Uterus (tissue), 4 donors: ENCODE data around the gene DNM1. TPM values are rescaled to one million over a fixed set of nuclear protein-coding genes. Genes with fewer than 3 reads are reported as not detected.
A peak's percentile ranks its signal among the peaks of the same experiment; 100 is the strongest.

Experiments
- DNase-seq, 2 donors: peaks; one replicate each; pipeline ENCODE4 v3.0.0-alpha.2; 2019 to 2020
- H3K27ac ChIP-seq, 2 donors: fragments of 200-600 bp; sonication (generic); 1 replicate in 1 of 2; 2 replicates in 1 of 2; pipeline ENCODE4 v1.5.1; 2016 to 2018
- H3K27me3 ChIP-seq, 2 donors: fragments of 200-600 bp; sonication (generic); one replicate each; pipeline ENCODE4 v1.5.1; 2018 to 2019; ENCODE audit warnings: control low read depth in 1 of 2
- H3K36me3 ChIP-seq, 2 donors: fragments of 200-600 bp; sonication (generic); one replicate each; pipeline ENCODE4 v1.5.1; 2019; ENCODE audit warnings: control low read depth in 1 of 2
- H3K4me1 ChIP-seq, 2 donors: fragments of 200-600 bp; sonication (generic); one replicate each; pipeline ENCODE4 v1.5.1; 2018 to 2019; ENCODE audit warnings: control low read depth in 1 of 2
- H3K4me3 ChIP-seq, 2 donors: fragments of 200-600 bp; sonication (generic); 1 replicate in 1 of 2; 2 replicates in 1 of 2; pipeline ENCODE4 v1.5.1; 2018 to 2019; ENCODE audit warnings: mild to moderate bottlenecking in 1 of 2
- H3K9me3 ChIP-seq, 2 donors: fragments of 200-600 bp; sonication (generic); one replicate each; pipeline ENCODE4 v1.5.1; 2019; ENCODE audit warnings: control low read depth in 1 of 2
- CTCF ChIP-seq, 4 experiments: fragments of 200-600 bp in 2 of 4; fragments of 450-650 bp in 2 of 4; sonication (generic) in 2 of 4; IDR thresholded peaks; one replicate each; pipeline ENCODE4 v1.5.1; 2016 to 2019; ENCODE audit warnings: antibody characterized with exemption in 4 of 4, mild to moderate bottlenecking in 2 of 4, moderate library complexity in 1 of 4
- POLR2A ChIP-seq, 2 donors: fragments of 450-650 bp; IDR thresholded peaks; one replicate each; pipeline ENCODE4 v1.6.1; 2016; ENCODE audit warnings: antibody characterized with exemption in 2 of 2, mild to moderate bottlenecking in 1 of 2, moderate library complexity in 1 of 2
- intact Hi-C: fragments of 100-400 bp; cut with DNase I; formaldehyde crosslinking; loops from one replicate; pipeline ENCODE4 v1.15.1; 2023; ENCODE audit warnings: low total_unique reads
- total RNA-seq, 4 donors: library from RNA; depleted of rRNA in 3 of 4; stranded (reverse); fragments of >200 nt in 3 of 4; gene quantifications; one replicate each; pipeline versions ENCODE4 v1.1.0 to v1.2.4, GENCODE V29; 2014 to 2023
- donor health status: DM: yes; HTN: yes; CAD: no.

Gene DNM1
- 10 to 100 TPM in 3 of 4 donors, 1 to 10 TPM in 1; 5.0 to 71.5 (median 31.0) TPM for total RNA-seq

GRCh38 chr9:128203024-128203706, at the start of gene DNM1:
Gene DNM1, plus strand, starts transcription at chr9:128203379. Its CDS starts 92 bp downstream, at chr9:128203471.
- peaks cover 0 to 8% of the 10 kb centered on the region in 2 donors for H3K4me1 ChIP-seq
- no peaks in the 10 kb centered on the region for H3K36me3 ChIP-seq
- H3K9me3 ChIP-seq = no peaks in the 10 kb centered on the region
- peak within 1 kb of the TSS; percentile 53 for H3K4me3 ChIP-seq
- peak within 1 kb of the TSS; percentile 17 to 79 for H3K27ac ChIP-seq
- intact Hi-C loops = no loop called here
- DNase-seq = peak in 1 of 2 donors; percentile 69
- peak; percentile 42 to 99 (median 98) for TF ChIP-seq CTCF (IDR thresholded peaks at IDR 0.05)
- TF ChIP-seq POLR2A (IDR thresholded peaks at IDR 0.05) = peak in 1 of 2 donors; percentile 45
- H3K27me3 ChIP-seq = no peaks in the 10 kb centered on the region

GRCh38 chr9:128153947-128154695, 49.1 kb upstream of the DNM1 start:
- DNase-seq = no peak
- no peak overlapping the region for H3K27ac ChIP-seq

GRCh38 chr9:128155736-128156500, 47.3 kb upstream of the DNM1 start:
- TF ChIP-seq POLR2A (IDR thresholded peaks at IDR 0.05) (no peak), CTCF (IDR thresholded peaks at IDR 0.05) (no peak)
- no peak for DNase-seq
- intact Hi-C loops = no loop called here

More at GRCh38 chr9:128153947-128154695, 49.1 kb upstream of the DNM1 start:
- H3K27me3 ChIP-seq = no peaks in the 10 kb centered on the region
- no peaks in the 10 kb centered on the region for H3K4me1 ChIP-seq
- no peak overlapping the region for H3K4me3 ChIP-seq
- no peaks in the 10 kb centered on the region for H3K9me3 ChIP-seq
- TF ChIP-seq CTCF (IDR thresholded peaks at IDR 0.05) (no peak), POLR2A (IDR thresholded peaks at IDR 0.05) (no peak)
- intact Hi-C loops = no loop called here
- no peaks in the 10 kb centered on the region for H3K36me3 ChIP-seq

GRCh38 chr9:128159522-128159783, 43.7 kb upstream of the DNM1 start:
- Histone ChIP-seq H3K9me3 (no peaks in the 10 kb centered on the region), H3K36me3 (no peaks in the 10 kb centered on the region), H3K27ac (peak overlapping the region; percentile 76 to 80), H3K4me3 (peak overlapping the region; percentile 59 to 92), H3K27me3 (no peaks in the 10 kb centered on the region), H3K4me1 (no peaks in the 10 kb centered on the region)
- intact Hi-C loops = no loop called here
- no peak for DNase-seq
- no peak for TF ChIP-seq POLR2A (IDR thresholded peaks at IDR 0.05)
- TF ChIP-seq CTCF (IDR thresholded peaks at IDR 0.05) = no peak

More at GRCh38 chr9:128155736-128156500, 47.3 kb upstream of the DNM1 start:
- Histone ChIP-seq H3K27me3 (no peaks in the 10 kb centered on the region), H3K4me1 (no peaks in the 10 kb centered on the region), H3K4me3 (no peak overlapping the region), H3K27ac (no peak overlapping the region), H3K36me3 (no peaks in the 10 kb centered on the region), H3K9me3 (no peaks in the 10 kb centered on the region)
